Thymus (tissue), 11 donors: ENCODE results near the gene RAVER2. TPM values are rescaled to one million over a fixed set of nuclear protein-coding genes. Genes with fewer than 3 reads are reported as not detected.

ENCODE experiments used
- DNase-seq, 9 donors: peaks; one replicate each; pipeline ENCODE4 v3.0.0-alpha.2; 2013; ENCODE audit warnings: low spot score in 9 of 9, low read depth in 6 of 9, missing footprints in 1 of 9
- H3K27ac ChIP-seq, 2 donors: one replicate each; pipeline ENCODE4 v1.5.1; 2013; ENCODE audit warnings: control low read depth in 1 of 2, low read depth in 1 of 2, low read length in 1 of 2, mild to moderate bottlenecking in 1 of 2, moderate library complexity in 1 of 2
- H3K27me3 ChIP-seq, 2 donors: one replicate each; pipeline ENCODE4 v1.5.1; 2013; ENCODE audit warnings: low read length in 1 of 2; ENCODE audit not compliant: control insufficient read depth in 2 of 2, insufficient read depth in 1 of 2
- H3K36me3 ChIP-seq, 2 donors: one replicate each; pipeline ENCODE4 v1.5.1; 2013; ENCODE audit warnings: low read length in 1 of 2, mild to moderate bottlenecking in 1 of 2, moderate library complexity in 1 of 2; ENCODE audit not compliant: control insufficient read depth in 2 of 2, insufficient read depth in 2 of 2
- H3K4me1 ChIP-seq, 2 donors: one replicate each; pipeline ENCODE4 v1.5.1; 2013; ENCODE audit warnings: low read length in 2 of 2; ENCODE audit not compliant: control insufficient read depth in 2 of 2, insufficient read depth in 2 of 2
- H3K4me3 ChIP-seq, 2 donors: one replicate each; pipeline ENCODE4 v1.5.1; 2013; ENCODE audit warnings: low read length in 2 of 2, control low read depth in 1 of 2, mild to moderate bottlenecking in 1 of 2
- H3K9me3 ChIP-seq, 2 donors: one replicate each; pipeline ENCODE4 v1.5.1; 2013; ENCODE audit warnings: low read length in 1 of 2, mild to moderate bottlenecking in 1 of 2; ENCODE audit not compliant: control insufficient read depth in 2 of 2, insufficient read depth in 1 of 2
- WGBS: extraction: QIAGEN DNeasy Blood & Tissue Kit; methylation state at CpG from one replicate; pipeline ENCODE4 v1.1.7; 2013; 5-methylcytosine and 5-hydroxymethylcytosine counted together
- polyA plus RNA-seq: library from polyadenylated mRNA; stranded (reverse); fragments of 200-250 nt; gene quantifications from one replicate; pipeline ENCODE4 v1.2.3, GENCODE V29; 2013
- total RNA-seq: library from RNA; stranded (reverse); fragments of 120-200 nt; gene quantifications from one replicate; pipeline ENCODE4 v1.2.4, GENCODE V29; 2013
- donor health status: healthy.

RAVER2 gene
- total and polyA plus RNA-seq, 2 donors: 6.3 to 10.8 TPM

DNA sequence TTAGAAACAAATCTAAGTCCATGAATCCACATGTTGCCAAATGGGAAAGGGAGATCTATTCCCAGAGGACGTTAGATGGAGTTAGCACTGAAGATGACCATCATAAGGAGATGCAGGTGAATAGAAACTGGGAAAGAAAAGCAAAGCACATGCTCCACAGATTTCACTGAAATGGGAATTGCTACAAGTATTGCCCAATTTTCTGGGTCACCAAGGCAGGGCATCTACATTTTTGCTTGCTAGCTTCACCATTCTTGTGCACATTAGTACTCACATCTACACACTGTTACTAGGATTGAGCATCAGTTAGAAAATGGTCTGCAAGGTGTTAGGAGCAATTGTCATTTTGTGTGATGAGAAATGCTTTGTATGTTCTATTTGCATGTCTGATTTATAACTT is 122.4 kb downstream of the RAVER2 start:
- Histone ChIP-seq H3K27me3 (no peaks in the 10 kb centered on the region), H3K4me3 (no peak overlapping the region), H3K36me3 (peaks cover 65 to 81% of the 10 kb centered on the region in 2 donors), H3K4me1 (peaks cover 0 to 8% of the 10 kb centered on the region in 2 donors), H3K27ac (no peak overlapping the region), H3K9me3 (peaks cover 0 to 4% of the 10 kb centered on the region in 2 donors)
- 96% methylated on average over 1 of the region's 1 CpG for WGBS
- DNase-seq: no peak

DNA sequence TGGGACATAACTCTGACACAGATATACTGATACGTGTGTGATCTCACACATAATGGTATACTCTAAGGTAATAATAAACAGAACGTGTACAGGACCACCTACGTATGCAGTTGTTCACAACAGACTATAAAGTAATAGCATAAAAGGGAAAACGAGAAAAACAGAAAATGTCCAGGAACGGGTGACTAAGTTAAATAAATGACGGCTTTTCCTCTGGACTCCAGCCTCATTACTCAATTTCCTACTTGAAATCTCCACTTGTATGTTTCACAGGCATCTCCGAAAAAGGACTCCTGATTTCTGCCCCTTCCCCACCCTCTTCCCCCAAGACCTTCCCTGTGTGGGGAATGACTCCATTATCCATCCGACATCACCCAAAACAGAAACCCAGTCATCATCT is 126.4 kb downstream of the RAVER2 start:
- no peak for DNase-seq
- no peaks in the 10 kb centered on the region for H3K27me3 ChIP-seq
- H3K36me3 ChIP-seq: peaks cover 67 to 85% of the 10 kb centered on the region in 2 donors
- 98% methylated on average over 8 of the region's 8 CpGs for WGBS
- no peak overlapping the region for H3K4me3 ChIP-seq
- H3K9me3 ChIP-seq: no peaks in the 10 kb centered on the region
- no peak overlapping the region for H3K27ac ChIP-seq
- peaks cover 8% of the 10 kb centered on the region in 2 donors for H3K4me1 ChIP-seq

DNA sequence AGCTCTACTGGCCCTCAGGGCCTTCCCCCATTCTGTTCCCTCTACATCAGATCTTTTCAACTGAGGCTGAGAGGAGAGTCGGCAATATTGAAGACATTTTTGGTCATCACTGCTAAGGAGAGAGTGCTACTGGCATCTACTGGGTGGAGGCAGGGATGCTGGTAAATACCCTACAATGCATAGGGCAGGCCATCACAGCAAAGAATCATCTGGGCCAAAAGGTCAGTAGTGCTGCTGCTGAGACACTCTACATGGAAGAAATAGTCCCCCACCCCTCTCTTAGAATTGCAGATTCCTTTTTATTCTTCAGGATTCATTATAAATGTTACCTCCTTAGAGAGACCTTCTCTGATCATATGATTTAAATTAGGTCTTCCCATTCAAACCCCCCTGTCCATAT is 127.2 kb downstream of the RAVER2 start:
- WGBS: 100% methylated on average over 1 of the region's 1 CpG
- no peaks in the 10 kb centered on the region for H3K27me3 ChIP-seq
- H3K36me3 ChIP-seq: peaks cover 66 to 81% of the 10 kb centered on the region in 2 donors
- no peak overlapping the region for H3K27ac ChIP-seq
- no peaks in the 10 kb centered on the region for H3K9me3 ChIP-seq
- no peak for DNase-seq
- H3K4me3 ChIP-seq: no peak overlapping the region
- H3K4me1 ChIP-seq: peaks cover 8 to 10% of the 10 kb centered on the region in 2 donors

DNA sequence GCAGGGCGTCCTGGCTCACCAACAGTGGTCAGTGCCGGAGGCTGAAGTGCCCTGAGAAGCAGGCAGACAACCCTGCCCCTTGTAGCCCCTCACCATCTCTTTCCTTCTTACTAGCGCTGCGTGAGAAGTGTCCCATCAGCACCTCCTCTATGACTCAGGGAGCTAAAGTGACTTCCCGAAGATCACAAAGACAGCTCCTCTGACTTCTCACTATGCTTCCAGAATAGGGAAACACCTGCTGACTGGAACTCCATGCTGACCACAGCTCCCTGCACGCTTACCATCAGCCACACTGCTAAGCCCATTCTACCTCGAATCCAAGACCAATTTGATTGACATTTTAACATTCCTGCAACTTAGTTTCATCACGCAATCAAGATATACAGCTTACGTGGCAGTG is 128.7 kb downstream of the RAVER2 start:
- Histone ChIP-seq H3K27me3 (no peaks in the 10 kb centered on the region), H3K4me3 (no peak overlapping the region), H3K9me3 (no peaks in the 10 kb centered on the region), H3K27ac (no peak overlapping the region), H3K4me1 (peaks cover 13 to 18% of the 10 kb centered on the region in 2 donors), H3K36me3 (peaks cover 56 to 80% of the 10 kb centered on the region in 2 donors)
- DNase-seq: no peak
- WGBS: 99% methylated on average over 9 of the region's 9 CpGs

DNA sequence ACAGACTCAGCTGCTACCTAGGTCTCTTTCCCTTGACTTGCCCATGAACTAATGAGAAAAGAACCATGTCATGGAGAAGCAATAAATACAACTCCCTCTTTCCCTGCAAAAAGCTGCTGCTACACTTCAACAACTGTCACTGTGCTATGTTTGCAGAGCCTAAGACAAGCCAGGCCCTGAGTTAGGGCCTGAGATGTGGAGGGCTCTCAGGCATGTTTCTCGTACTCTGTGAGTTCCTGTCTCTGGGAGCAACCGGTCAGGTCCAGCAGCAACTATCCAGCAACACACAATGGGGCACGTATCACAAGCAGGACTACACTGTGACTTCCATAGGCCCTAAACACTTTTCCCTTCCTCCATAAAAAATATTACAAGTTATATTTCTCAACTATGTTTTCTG is 129.8 kb downstream of the RAVER2 start:
- 98% methylated on average over 3 of the region's 3 CpGs for WGBS
- no peak overlapping the region for H3K4me3 ChIP-seq
- H3K27ac ChIP-seq: no peak overlapping the region
- H3K9me3 ChIP-seq: no peaks in the 10 kb centered on the region
- no peaks in the 10 kb centered on the region for H3K27me3 ChIP-seq
- H3K36me3 ChIP-seq: peaks cover 54 to 79% of the 10 kb centered on the region in 2 donors
- H3K4me1 ChIP-seq: peaks cover 13 to 18% of the 10 kb centered on the region in 2 donors
- no peak for DNase-seq

DNA sequence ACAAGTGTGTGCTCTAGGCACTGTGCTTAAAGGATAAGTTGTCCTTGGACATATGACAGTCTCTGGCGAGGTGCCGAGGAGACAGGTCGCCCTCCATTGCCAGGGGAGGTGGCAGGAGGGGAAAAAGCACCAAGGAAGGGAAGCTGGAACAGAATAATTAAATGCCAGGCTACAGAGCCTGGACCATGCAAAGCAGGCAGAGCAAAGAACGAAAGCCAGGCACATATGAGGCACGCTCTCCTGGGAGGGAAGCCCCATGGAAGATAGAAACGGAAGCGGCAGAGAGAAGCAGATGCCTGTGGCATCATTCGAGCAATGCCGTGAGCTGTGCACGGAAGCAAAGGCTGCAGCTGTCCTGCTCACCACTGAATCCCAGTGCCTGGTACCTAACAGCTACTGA is 130.2 kb downstream of the RAVER2 start:
- peaks cover 53 to 79% of the 10 kb centered on the region in 2 donors for H3K36me3 ChIP-seq
- WGBS: 99% methylated on average over 10 of the region's 10 CpGs
- H3K9me3 ChIP-seq: no peaks in the 10 kb centered on the region
- H3K4me3 ChIP-seq: no peak overlapping the region
- peaks cover 13 to 18% of the 10 kb centered on the region in 2 donors for H3K4me1 ChIP-seq
- no peaks in the 10 kb centered on the region for H3K27me3 ChIP-seq
- no peak for DNase-seq
- H3K27ac ChIP-seq: no peak overlapping the region

DNA sequence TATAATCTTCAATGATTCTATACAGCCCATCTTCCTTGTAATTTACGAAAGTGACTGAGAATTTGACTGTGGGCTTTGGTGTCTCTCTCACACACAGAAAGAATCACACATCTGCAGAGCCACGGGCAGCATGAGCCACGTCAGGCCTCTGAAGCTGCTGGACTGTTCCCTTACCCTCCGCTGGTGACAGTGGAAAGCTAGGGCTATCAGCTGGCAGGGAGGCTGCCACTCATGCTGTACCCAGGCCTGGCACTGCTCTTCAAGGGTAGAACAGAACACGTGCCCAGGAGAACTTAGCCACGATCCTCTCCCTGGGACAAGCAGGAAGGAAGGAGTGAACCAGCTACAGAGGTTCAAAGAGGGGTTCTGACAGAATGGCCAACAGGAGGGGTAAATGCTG is 130.7 kb downstream of the RAVER2 start:
- H3K4me1 ChIP-seq: peaks cover 13 to 18% of the 10 kb centered on the region in 2 donors
- no peak for DNase-seq
- peaks cover 48 to 74% of the 10 kb centered on the region in 2 donors for H3K36me3 ChIP-seq
- no peak overlapping the region for H3K4me3 ChIP-seq
- H3K9me3 ChIP-seq: no peaks in the 10 kb centered on the region
- no peaks in the 10 kb centered on the region for H3K27me3 ChIP-seq
- no peak overlapping the region for H3K27ac ChIP-seq
- 84% methylated on average over 6 of the region's 6 CpGs for WGBS

DNA sequence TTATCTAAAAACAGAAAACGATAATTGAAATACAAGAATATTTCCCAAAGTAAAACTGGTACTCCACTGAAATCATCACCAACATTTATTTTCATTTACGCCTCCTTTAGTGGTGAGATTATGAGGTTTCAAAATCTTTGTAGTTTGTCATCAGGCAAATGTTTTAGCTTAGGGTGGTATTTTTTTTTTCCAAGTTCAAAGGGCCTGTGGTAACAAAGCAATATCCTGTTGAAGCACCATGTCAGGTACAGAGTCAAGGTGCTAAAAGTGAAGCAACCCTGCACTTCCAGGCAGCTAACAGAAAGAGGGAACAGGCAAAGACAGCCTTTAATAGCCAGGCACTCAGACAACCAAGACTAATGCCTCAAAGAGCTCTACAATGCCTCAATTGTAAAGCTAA is 132.3 kb downstream of the RAVER2 start:
- H3K4me3 ChIP-seq: no peak overlapping the region
- WGBS: 21% methylated on average over 2 of the region's 2 CpGs
- H3K36me3 ChIP-seq: peaks cover 38 to 66% of the 10 kb centered on the region in 2 donors
- no peaks in the 10 kb centered on the region for H3K9me3 ChIP-seq
- H3K27me3 ChIP-seq: no peaks in the 10 kb centered on the region
- H3K4me1 ChIP-seq: peaks cover 13 to 18% of the 10 kb centered on the region in 2 donors
- no peak overlapping the region for H3K27ac ChIP-seq
- DNase-seq: peak; percentile 47 to 91 (median 71)

DNA sequence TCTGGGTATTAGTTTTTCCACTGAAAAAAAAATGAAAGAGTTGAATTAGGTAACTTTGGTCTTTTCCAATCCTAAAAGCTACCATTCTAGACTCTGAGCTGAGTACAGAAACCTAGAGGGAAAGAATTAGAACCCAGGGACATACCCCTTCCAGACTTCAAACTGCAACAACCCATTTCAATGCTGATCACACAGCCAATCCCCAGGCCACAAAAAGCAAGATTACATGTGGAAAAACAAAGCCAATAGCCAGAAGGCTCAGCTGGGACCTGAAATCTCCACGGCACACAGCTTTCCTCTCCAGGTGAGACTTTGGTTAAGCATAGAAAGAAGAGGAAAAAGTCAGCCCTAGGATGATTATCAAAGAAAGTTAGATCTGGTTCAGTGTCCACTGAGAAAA is 132.7 kb downstream of the RAVER2 start:
- H3K9me3 ChIP-seq: no peaks in the 10 kb centered on the region
- H3K27me3 ChIP-seq: no peaks in the 10 kb centered on the region
- WGBS: 89% methylated on average over 1 of the region's 1 CpG
- no peak for DNase-seq
- peaks cover 13 to 18% of the 10 kb centered on the region in 2 donors for H3K4me1 ChIP-seq
- peak overlapping the region in 1 of 2 donors; percentile 21 for H3K27ac ChIP-seq
- peaks cover 41 to 66% of the 10 kb centered on the region in 2 donors for H3K36me3 ChIP-seq
- no peak overlapping the region for H3K4me3 ChIP-seq

DNA sequence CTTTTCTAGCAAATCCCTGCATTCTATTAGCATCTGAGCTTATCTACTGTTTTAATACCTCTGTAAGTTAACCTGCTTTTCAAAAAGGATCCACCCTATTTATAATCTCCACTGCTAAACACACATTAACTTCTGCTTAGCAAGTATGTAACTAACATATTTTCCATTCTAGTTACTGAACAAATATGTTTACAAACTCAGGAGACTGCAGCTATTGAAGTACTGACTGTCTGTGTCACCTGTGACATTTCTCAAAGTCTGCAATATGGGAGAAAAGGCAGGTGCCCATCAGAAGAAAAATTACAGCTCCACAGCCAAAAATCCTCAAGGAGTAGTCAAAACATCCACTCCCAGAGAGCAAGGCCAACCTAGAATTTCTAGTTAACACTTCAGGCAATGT is 133.2 kb downstream of the RAVER2 start:
- Histone ChIP-seq H3K9me3 (no peaks in the 10 kb centered on the region), H3K4me1 (peaks cover 13 to 18% of the 10 kb centered on the region in 2 donors), H3K36me3 (peaks cover 42 to 67% of the 10 kb centered on the region in 2 donors), H3K27ac (no peak overlapping the region), H3K27me3 (no peaks in the 10 kb centered on the region), H3K4me3 (no peak overlapping the region)
- no peak for DNase-seq
